Caco-2 (cell line): Measurements from ENCODE around the gene SLC17A2. TPM values are rescaled to one million over a fixed set of nuclear protein-coding genes. Genes with fewer than 3 reads are reported as not detected.
"Not testable (repeated sequence)": the region's sequence is repeated elsewhere in the genome, so short reads cannot be mapped to it uniquely, and the experiment has no call there.

Source experiments
- BruUV-seq: library from RNA; stranded (reverse); fragments of 400-500 nt; replicated peaks from 2 replicates; lab custom pipeline; 2021; lab: Mats Ljungman, UMichigan
- CTCF ChIA-PET: fragments of 300-600 bp; sonication (Branson Sonifier 250); formaldehyde crosslinking; loops from one replicate; lab custom pipeline; 2022; ENCODE audit warnings: antibody characterized with exemption; lab: Charles Lee
- POLR2A ChIA-PET: fragments of 300-600 bp; sonication (Branson Sonifier 250); formaldehyde crosslinking; loops from one replicate; lab custom pipeline; 2022; ENCODE audit warnings: antibody characterized with exemption; lab: Charles Lee
- DNase-seq, 2 experiments: peaks; one replicate each; pipeline versions ENCODE4 v3.0.0 to v3.0.0-alpha.2; 2020 to 2022
- H3K27me3 ChIP-seq: replicated peaks from 2 replicates; pipeline ENCODE4 v1.6.0; 2011; ENCODE audit warnings: low read length; ENCODE audit not compliant: control insufficient read depth, insufficient read depth
- H3K36me3 ChIP-seq: 2 replicates; pipeline ENCODE4 v1.5.1; 2011; ENCODE audit warnings: low read length; ENCODE audit not compliant: control insufficient read depth, insufficient read depth
- H3K4me1 ChIP-seq: fragments of 250-450 bp; sonication (Bioruptor Pico); 2 replicates; pipeline ENCODE4 v1.5.1; 2020; ENCODE audit warnings: mild to moderate bottlenecking
- H3K4me3 ChIP-seq: 2 replicates; pipeline ENCODE4 v1.5.1; 2011; ENCODE audit warnings: low read depth, mild to moderate bottlenecking, control low read depth, low read length
- H3K9me3 ChIP-seq: fragments of 250-450 bp; sonication (Bioruptor Pico); 2 replicates; pipeline ENCODE4 v1.5.1; 2020; ENCODE audit warnings: mild to moderate bottlenecking, moderate library complexity
- H3K27ac Mint-ChIP-seq: one replicate; pipeline ENCODE4 v1.8.0; 2022; ENCODE audit warnings: mixed read lengths; ENCODE audit not compliant: unreplicated experiment
- H3K27me3 Mint-ChIP-seq: one replicate; pipeline ENCODE4 v1.8.0; 2022; ENCODE audit warnings: mixed read lengths; ENCODE audit not compliant: insufficient read depth, unreplicated experiment
- H3K36me3 Mint-ChIP-seq: one replicate; pipeline ENCODE4 v1.8.0; 2022; ENCODE audit warnings: mild to moderate bottlenecking, mixed read lengths; ENCODE audit not compliant: insufficient read depth, unreplicated experiment
- H3K4me1 Mint-ChIP-seq: one replicate; pipeline ENCODE4 v1.8.0; 2022; ENCODE audit warnings: low read depth, mixed read lengths; ENCODE audit not compliant: unreplicated experiment
- H3K4me3 Mint-ChIP-seq: one replicate; pipeline ENCODE4 v1.8.0; 2022; ENCODE audit warnings: mild to moderate bottlenecking, moderate library complexity, mixed read lengths; ENCODE audit not compliant: unreplicated experiment
- H3K9me3 Mint-ChIP-seq: one replicate; pipeline ENCODE4 v1.8.0; 2022; ENCODE audit warnings: mixed read lengths; ENCODE audit not compliant: unreplicated experiment
- CTCF ChIP-seq, 2 experiments: fragments of 200-600 bp in 1 of 2; IDR thresholded peaks; 1 replicate in 1 of 2; 2 replicates in 1 of 2; pipeline versions ENCODE4 v1.5.1 to v1.8.0; 2011 to 2022; ENCODE audit warnings: antibody characterized with exemption in 1 of 2, control low read depth in 1 of 2, inconsistent platforms in 1 of 2, low read depth in 1 of 2, low read length in 1 of 2, mild to moderate bottlenecking in 1 of 2, moderate library complexity in 1 of 2; ENCODE audit not compliant: insufficient read depth in 1 of 2, severe bottlenecking in 1 of 2, unreplicated experiment in 1 of 2
- intact Hi-C: fragments of 100-400 bp; cut with micrococcal nuclease; formaldehyde crosslinking; loops from one replicate; pipeline ENCODE4 v1.10.0; 2022; ENCODE audit not compliant: unreplicated experiment
- total RNA-seq: library from RNA; stranded (reverse); gene quantifications from 2 replicates; pipeline ENCODE4 v1.2.3, GENCODE V29; 2022

Gene SLC17A2
- total RNA-seq, 1 experiment from 2014 or later = not detected

DNA sequence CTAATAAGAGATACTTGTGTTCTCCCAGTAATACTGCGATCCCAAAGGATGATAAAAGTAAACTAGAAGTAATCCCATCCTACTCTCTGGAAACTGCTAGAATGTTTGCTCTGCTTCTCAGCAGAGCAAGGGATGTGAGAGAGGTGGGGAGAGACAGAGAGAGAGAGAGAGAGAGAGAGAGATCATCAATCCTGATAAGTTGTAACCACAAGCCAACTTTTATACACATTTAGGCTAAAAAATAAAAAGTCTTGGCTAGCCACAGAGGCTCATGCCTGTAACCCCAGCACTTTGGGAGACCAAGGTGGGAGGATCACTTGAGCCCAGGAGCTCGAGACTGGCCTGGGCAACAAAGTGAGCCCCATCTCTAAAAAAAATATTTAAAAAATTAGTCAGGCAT, 16.1 kb upstream of the SLC17A2 start:
- Mint-ChIP-seq H3K36me3 (no peaks in the 10 kb centered on the region), H3K9me3 (no peaks in the 10 kb centered on the region), H3K4me1 (peaks cover 11% of the 10 kb centered on the region), H3K27ac (no peak overlapping the region), H3K27me3 (no peaks in the 10 kb centered on the region), H3K4me3 (no peak overlapping the region)
- peaks cover 4% of the 10 kb centered on the region; the same call in 1 of the 2 replicates for H3K9me3 ChIP-seq
- DNase-seq = no peak
- H3K36me3 ChIP-seq = no peaks in the 10 kb centered on the region
- ChIA-PET CTCF (interaction anchor here (1.0 kb wide), 1 partner anchor 228 kb away, joined by 3 read pairs; no protein-coding TSS in a partner anchor), POLR2A (no interaction called here)
- peaks cover 11% of the 10 kb centered on the region; the same call in 1 of the 2 replicates for H3K4me1 ChIP-seq
- BruUV-seq = no TSS peak
- intact Hi-C loops = no loop called here
- no peak for TF ChIP-seq CTCF (IDR thresholded peaks at IDR 0.05; ENCODE audit: insufficient read depth in 1 of 2, low read depth in 1 of 2, low read length in 1 of 2, severe bottlenecking in 1 of 2, unreplicated experiment in 1 of 2)
- H3K4me3 ChIP-seq = no peak overlapping the region
- H3K27me3 ChIP-seq = no peaks in the 10 kb centered on the region

DNA sequence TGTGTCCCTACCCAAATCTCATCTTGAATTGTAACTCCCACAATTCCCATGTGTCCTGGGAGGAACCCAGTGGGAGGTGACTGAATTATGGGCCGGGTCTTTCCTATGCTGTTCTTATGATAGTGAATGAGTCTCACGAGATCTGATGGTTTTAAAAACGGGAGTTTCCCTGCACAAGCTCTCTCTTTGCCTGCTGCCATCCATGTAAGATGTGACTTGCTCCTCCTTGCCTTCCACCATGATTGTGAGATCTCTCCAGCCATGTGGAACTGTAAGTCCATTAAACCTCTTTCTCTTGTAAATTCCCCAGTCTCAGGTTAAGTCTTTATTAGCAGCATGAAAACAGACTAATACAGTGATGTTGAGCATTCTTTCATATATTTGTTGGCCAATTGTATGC, 15.2 kb upstream of the SLC17A2 start:
- H3K27ac Mint-ChIP-seq, H3K27me3 Mint-ChIP-seq, H3K27me3 ChIP-seq, H3K4me3 ChIP-seq, H3K9me3 Mint-ChIP-seq, H3K4me3 Mint-ChIP-seq, H3K9me3 ChIP-seq, intact Hi-C loops, BruUV-seq, CTCF ChIA-PET, H3K36me3 Mint-ChIP-seq, POLR2A ChIA-PET, H3K36me3 ChIP-seq, DNase-seq: not testable (repeated sequence)
- H3K4me1 Mint-ChIP-seq = peaks cover 11% of the 10 kb centered on the region
- peaks cover 11% of the 10 kb centered on the region; the same call in 1 of the 2 replicates for H3K4me1 ChIP-seq

GRCh38 chr6:25944688-25945574, 14.4 kb upstream of the SLC17A2 start:
- intact Hi-C loops = loop anchor here (5.0 kb wide), 1 partner anchor 723 kb away; no protein-coding TSS in a partner anchor
- no peak for DNase-seq

More at GRCh38 chr6:25944688-25945574, 14.4 kb upstream of the SLC17A2 start:
- no TSS peak for BruUV-seq
- Mint-ChIP-seq H3K4me1 (peaks cover 11% of the 10 kb centered on the region), H3K27me3 (no peaks in the 10 kb centered on the region), H3K27ac (no peak overlapping the region), H3K36me3 (no peaks in the 10 kb centered on the region), H3K4me3 (no peak overlapping the region), H3K9me3 (no peaks in the 10 kb centered on the region)
- CTCF ChIA-PET = interaction anchor here (1.2 kb wide), 1 partner anchor 48 kb away, joined by 5 read pairs; no protein-coding TSS in a partner anchor
- Histone ChIP-seq H3K9me3 (peaks cover 4% of the 10 kb centered on the region; the same call in 1 of the 2 replicates), H3K4me3 (no peak overlapping the region), H3K27me3 (no peaks in the 10 kb centered on the region), H3K36me3 (no peaks in the 10 kb centered on the region), H3K4me1 (peaks cover 11% of the 10 kb centered on the region; the same call in 1 of the 2 replicates)
- POLR2A ChIA-PET = no interaction called here
- no peak for TF ChIP-seq CTCF (IDR thresholded peaks at IDR 0.05; ENCODE audit: insufficient read depth in 1 of 2, low read depth in 1 of 2, low read length in 1 of 2, severe bottlenecking in 1 of 2, unreplicated experiment in 1 of 2)
